ENCODE data around the gene ERICH4.

- TF ChIP-seq CTCF (conservative IDR thresholded peaks at IDR 0.05; ENCODE audit: low read length) = no peak
- TF ChIP-seq EZH2phosphoT487 (IDR thresholded peaks at IDR 0.05; ENCODE audit: borderline replicate concordance, low read depth, low read length) = no peak
These were observed 47.6 kb upstream of the ERICH4 start for GRCh38 chr19:41395355-41395754.

All from OCI-LY7 (cell line).